Endodermal cell (in vitro differentiated cells): ENCODE results near the gene ARID4B. TPM values are rescaled to one million over a fixed set of nuclear protein-coding genes. Genes with fewer than 3 reads are reported as not detected.
"Not testable (repeated sequence)": the region's sequence is repeated elsewhere in the genome, so short reads cannot be mapped to it uniquely, and the experiment has no call there.

Experiments
- DNase-seq: peaks from one replicate; pipeline ENCODE4 v3.0.0-alpha.2; 2017
- H3K27ac ChIP-seq: 2 replicates; pipeline ENCODE4 v1.5.1; 2013; ENCODE audit warnings: mild to moderate bottlenecking, low read depth, low read length, moderate library complexity
- H3K27me3 ChIP-seq: 2 replicates; pipeline ENCODE4 v1.6.1; 2013; ENCODE audit warnings: mild to moderate bottlenecking, low read length, moderate library complexity; ENCODE audit not compliant: insufficient read depth, control insufficient read depth, poor library complexity, severe bottlenecking
- H3K36me3 ChIP-seq: 2 replicates; pipeline ENCODE4 v1.7.0; 2013; ENCODE audit warnings: mild to moderate bottlenecking, low read length, moderate library complexity; ENCODE audit not compliant: control insufficient read depth, insufficient read depth
- H3K4me1 ChIP-seq: one replicate; pipeline ENCODE4 v1.7.0; 2013; ENCODE audit warnings: low read length; ENCODE audit not compliant: control insufficient read depth, insufficient read depth
- H3K4me3 ChIP-seq: 2 replicates; pipeline ENCODE4 v1.5.1; 2013; ENCODE audit warnings: mild to moderate bottlenecking, low read length, moderate library complexity
- H3K9ac ChIP-seq: 2 replicates; pipeline ENCODE4 v1.6.1; 2013; ENCODE audit warnings: mild to moderate bottlenecking, low read length, moderate library complexity; ENCODE audit not compliant: poor library complexity, severe bottlenecking; ENCODE audit errors: extremely low read depth
- H3K9me3 ChIP-seq: 2 replicates; pipeline ENCODE4 v1.6.1; 2013; ENCODE audit warnings: mild to moderate bottlenecking, low read length, moderate library complexity; ENCODE audit not compliant: control insufficient read depth
- H3K27ac Mint-ChIP-seq: 2 replicates; pipeline ENCODE4 v1.8.0; 2020; ENCODE audit warnings: mixed read lengths
- H3K27me3 Mint-ChIP-seq: 2 replicates; pipeline ENCODE4 v1.8.0; 2021; ENCODE audit warnings: mild to moderate bottlenecking, mixed read lengths; ENCODE audit not compliant: insufficient read depth
- H3K36me3 Mint-ChIP-seq: 2 replicates; pipeline ENCODE4 v1.8.0; 2020; ENCODE audit warnings: low read depth, mixed read lengths
- H3K4me1 Mint-ChIP-seq: 2 replicates; pipeline ENCODE4 v1.8.0; 2020; ENCODE audit warnings: mixed read lengths
- H3K4me3 Mint-ChIP-seq: 2 replicates; pipeline ENCODE4 v1.8.0; 2020; ENCODE audit warnings: mild to moderate bottlenecking, moderate library complexity, mixed read lengths
- H3K9me3 Mint-ChIP-seq: 2 replicates; pipeline ENCODE4 v1.8.0; 2020; ENCODE audit warnings: mild to moderate bottlenecking, mixed read lengths
- WGBS, 2 experiments: methylation state at CpG; one replicate each; pipeline versions ENCODE4 v1.1.5 to v1.1.7; 2013; ENCODE audit warnings: missing lambda C conversion rate in 2 of 2, mixed read lengths in 1 of 2; ENCODE audit not compliant: insufficient coverage in 1 of 2, insufficient read length in 1 of 2; 5-methylcytosine and 5-hydroxymethylcytosine counted together
- total RNA-seq, 2 donors: library from RNA; stranded (reverse); fragmentation: NEBNext Ultra II Directional in 1 of 2; extraction: Animal tissue kit (Norgen Biotek cat#: 25700) in 1 of 2; gene quantifications; 2 replicates in 1 of 2; 3 replicates in 1 of 2; pipeline ENCODE4 v1.2.1, GENCODE V29; 2021
- TF ChIP-seq, protein P1 (sequence below): fragments of 200-600 bp; sonication (generic); conservative IDR thresholded peaks from 2 replicates; pipeline ENCODE4 v1.5.0; 2021; ENCODE audit warnings: antibody characterized with exemption, mild to moderate bottlenecking

The ARID4B gene
- total RNA-seq, 2 donors from 2014 or later = 40.6 to 43.1 TPM

- H3K9me3 ChIP-seq = no peaks in the 10 kb centered on the region
- TF ChIP-seq, protein P1, sequence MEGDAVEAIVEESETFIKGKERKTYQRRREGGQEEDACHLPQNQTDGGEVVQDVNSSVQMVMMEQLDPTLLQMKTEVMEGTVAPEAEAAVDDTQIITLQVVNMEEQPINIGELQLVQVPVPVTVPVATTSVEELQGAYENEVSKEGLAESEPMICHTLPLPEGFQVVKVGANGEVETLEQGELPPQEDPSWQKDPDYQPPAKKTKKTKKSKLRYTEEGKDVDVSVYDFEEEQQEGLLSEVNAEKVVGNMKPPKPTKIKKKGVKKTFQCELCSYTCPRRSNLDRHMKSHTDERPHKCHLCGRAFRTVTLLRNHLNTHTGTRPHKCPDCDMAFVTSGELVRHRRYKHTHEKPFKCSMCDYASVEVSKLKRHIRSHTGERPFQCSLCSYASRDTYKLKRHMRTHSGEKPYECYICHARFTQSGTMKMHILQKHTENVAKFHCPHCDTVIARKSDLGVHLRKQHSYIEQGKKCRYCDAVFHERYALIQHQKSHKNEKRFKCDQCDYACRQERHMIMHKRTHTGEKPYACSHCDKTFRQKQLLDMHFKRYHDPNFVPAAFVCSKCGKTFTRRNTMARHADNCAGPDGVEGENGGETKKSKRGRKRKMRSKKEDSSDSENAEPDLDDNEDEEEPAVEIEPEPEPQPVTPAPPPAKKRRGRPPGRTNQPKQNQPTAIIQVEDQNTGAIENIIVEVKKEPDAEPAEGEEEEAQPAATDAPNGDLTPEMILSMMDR = no peak
- Mint-ChIP-seq H3K4me1 (peaks cover 24% of the 10 kb centered on the region), H3K27me3 (no peaks in the 10 kb centered on the region), H3K4me3 (no peak overlapping the region), H3K36me3 (peaks cover 19% of the 10 kb centered on the region), H3K27ac (peak overlapping the region; percentile 40), H3K9me3 (no peaks in the 10 kb centered on the region)
- no peaks in the 10 kb centered on the region for H3K27me3 ChIP-seq
- no peak overlapping the region for H3K27ac ChIP-seq
- WGBS, 2 experiments = 93 to 95% methylated on average over 3 to 4 of the region's 4 CpGs
- no peak overlapping the region for H3K4me3 ChIP-seq
- no peaks in the 10 kb centered on the region for H3K4me1 ChIP-seq
- peaks cover 35% of the 10 kb centered on the region for H3K36me3 ChIP-seq
- H3K9ac ChIP-seq = no peak overlapping the region
- no peak for DNase-seq
Measured at GRCh38 chr1:235261243-235261642, 66.7 kb downstream of the ARID4B start.

DNA sequence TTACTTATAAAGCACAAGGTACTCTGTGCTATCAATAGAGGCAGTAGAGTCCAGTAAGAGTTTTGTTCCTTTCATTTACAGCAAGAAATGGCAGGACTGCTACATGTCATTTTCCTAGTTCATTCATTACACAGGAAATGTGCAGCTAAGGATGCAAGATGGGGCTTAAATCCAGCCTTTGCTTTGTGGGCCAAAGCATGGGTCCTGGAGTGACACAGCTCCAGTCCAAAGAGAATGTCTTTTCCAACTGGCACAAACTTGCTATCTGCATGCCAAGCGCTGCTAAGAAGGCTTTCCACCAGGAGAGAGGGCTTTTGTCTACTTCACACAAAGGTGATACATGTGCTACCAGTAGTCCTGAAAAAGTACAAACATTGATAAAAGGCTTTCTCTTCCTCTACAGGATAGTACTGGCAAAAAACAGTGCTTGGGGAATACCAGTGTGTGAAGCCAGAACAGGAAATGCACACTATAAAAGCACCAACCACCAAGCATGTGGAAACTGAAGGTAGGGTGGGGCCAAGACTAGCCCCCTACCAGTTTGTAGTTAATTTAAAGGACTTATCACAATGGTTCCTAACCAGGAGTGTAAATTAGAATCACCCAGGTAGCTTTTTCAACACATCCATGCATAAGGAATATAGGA lies 68.7 kb downstream of the ARID4B start:
- Histone ChIP-seq H3K36me3 (peaks cover 45% of the 10 kb centered on the region), H3K9ac (no peak overlapping the region), H3K4me1 (no peaks in the 10 kb centered on the region), H3K4me3 (no peak overlapping the region), H3K9me3 (no peaks in the 10 kb centered on the region), H3K27me3 (no peaks in the 10 kb centered on the region), H3K27ac (no peak overlapping the region)
- no peaks in the 10 kb centered on the region for H3K27me3 Mint-ChIP-seq
- no peaks in the 10 kb centered on the region for H3K9me3 Mint-ChIP-seq
- no peak for DNase-seq
- TF ChIP-seq, protein P1 = no peak
- H3K4me1 Mint-ChIP-seq = peaks cover 18% of the 10 kb centered on the region
- H3K27ac Mint-ChIP-seq = no peak overlapping the region
- 89 to 94% methylated on average over 1 of the region's 1 CpG for WGBS, 2 experiments
- H3K36me3 Mint-ChIP-seq = peaks cover 23% of the 10 kb centered on the region
- H3K4me3 Mint-ChIP-seq = no peak overlapping the region

DNA sequence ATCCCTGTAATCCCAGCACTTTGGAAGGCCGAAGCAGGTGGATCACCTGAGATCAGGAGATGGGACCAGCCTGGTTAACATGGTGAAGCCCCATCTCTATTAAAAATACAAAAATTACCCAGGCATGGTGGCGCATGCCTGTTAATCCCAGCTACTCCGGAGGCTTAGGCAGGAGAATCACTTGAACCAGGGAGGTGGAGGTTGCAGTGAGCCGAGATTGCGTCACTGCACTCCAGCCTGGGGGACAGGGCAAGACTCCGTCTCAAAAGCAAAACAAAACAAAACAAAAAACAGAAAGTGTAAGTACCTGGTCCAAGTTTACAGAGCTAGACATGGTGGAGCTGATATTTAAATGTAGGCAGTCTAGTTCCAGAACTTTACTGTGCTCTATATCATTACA lies 69.9 kb downstream of the ARID4B start:
- not testable (repeated sequence) for DNase-seq, H3K27me3 Mint-ChIP-seq
- peaks cover 18% of the 10 kb centered on the region for H3K4me1 Mint-ChIP-seq

DNA sequence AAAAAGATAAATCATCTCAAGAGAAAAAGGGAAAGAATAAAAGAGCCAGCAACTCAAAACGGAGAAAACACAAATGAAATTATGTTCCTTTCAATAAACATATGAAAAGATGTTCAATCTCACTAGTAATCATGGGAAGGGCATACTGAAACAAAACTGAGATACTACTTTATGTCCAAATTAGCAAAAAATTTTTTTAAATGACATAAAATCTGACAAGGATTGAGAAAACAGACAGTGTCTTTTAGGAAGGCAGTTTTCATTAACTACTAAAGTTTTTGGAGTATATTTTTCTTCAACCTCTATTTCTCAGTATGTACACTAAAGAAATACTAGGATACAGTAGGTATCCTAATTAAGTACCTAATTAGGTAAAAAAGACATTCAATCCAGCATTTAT lies 73.3 kb downstream of the ARID4B start:
- Histone ChIP-seq H3K27me3 (no peaks in the 10 kb centered on the region), H3K4me3 (no peak overlapping the region), H3K4me1 (no peaks in the 10 kb centered on the region), H3K27ac (no peak overlapping the region), H3K9ac (no peak overlapping the region), H3K9me3 (no peaks in the 10 kb centered on the region), H3K36me3 (peaks cover 63% of the 10 kb centered on the region)
- no peaks in the 10 kb centered on the region for H3K9me3 Mint-ChIP-seq
- WGBS, 2 experiments = 83% methylated on average over 1 of the region's 1 CpG; no CpG with 5 or more reads in 1 of the 2 experiments
- H3K4me3 Mint-ChIP-seq = no peak overlapping the region
- H3K27me3 Mint-ChIP-seq = no peaks in the 10 kb centered on the region
- no peak overlapping the region for H3K27ac Mint-ChIP-seq
- DNase-seq = no peak
- peaks cover 45% of the 10 kb centered on the region for H3K36me3 Mint-ChIP-seq
- TF ChIP-seq, protein P1 = no peak
- peaks cover 11% of the 10 kb centered on the region for H3K4me1 Mint-ChIP-seq

More for the DNA sequence above, 69.9 kb downstream of the ARID4B start:
- not testable (repeated sequence) for H3K4me3 ChIP-seq, H3K4me3 Mint-ChIP-seq, H3K9me3 ChIP-seq, H3K4me1 ChIP-seq, H3K27me3 ChIP-seq, H3K9ac ChIP-seq, H3K27ac ChIP-seq, H3K9me3 Mint-ChIP-seq, H3K27ac Mint-ChIP-seq
- 92 to 96% methylated on average over 4 to 6 of the region's 6 CpGs for WGBS, 2 experiments
- peaks cover 23% of the 10 kb centered on the region for H3K36me3 Mint-ChIP-seq
- H3K36me3 ChIP-seq = peaks cover 45% of the 10 kb centered on the region
